Tongue (tissue), 2 donors: Measurements from ENCODE around the gene ST6GAL2. TPM values are rescaled to one million over a fixed set of nuclear protein-coding genes. Genes with fewer than 3 reads are reported as not detected.

Experiments
- DNase-seq: peaks from one replicate; pipeline ENCODE4 v3.0.0-alpha.2; 2015
- total RNA-seq: library from RNA; depleted of rRNA; stranded (reverse); fragments of >200 nt; gene quantifications from one replicate; pipeline ENCODE4 v1.2.3, GENCODE V29; 2014

The ST6GAL2 gene
- total RNA-seq, 1 donor from 2014 or later = 7.1 TPM

DNA sequence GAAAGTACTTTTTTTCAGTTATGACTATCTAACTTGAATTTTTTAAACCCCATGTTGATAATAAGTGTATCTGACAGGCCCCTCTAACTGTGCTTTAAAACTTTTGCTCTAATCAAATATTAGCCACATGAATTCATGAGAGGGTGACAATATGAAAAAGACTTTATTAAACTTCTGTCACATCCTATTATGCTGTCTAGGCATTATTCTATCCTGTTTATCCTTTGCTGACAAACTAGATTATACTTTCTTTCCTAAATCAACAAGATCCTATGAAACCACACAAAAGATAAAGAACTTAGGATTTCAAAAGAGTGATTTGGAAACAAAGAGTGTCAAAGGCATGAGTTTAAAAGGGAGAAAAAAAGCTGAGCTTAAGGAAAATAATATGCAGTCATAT, 57.8 kb downstream of the ST6GAL2 start:
- DNase-seq = no peak

DNA sequence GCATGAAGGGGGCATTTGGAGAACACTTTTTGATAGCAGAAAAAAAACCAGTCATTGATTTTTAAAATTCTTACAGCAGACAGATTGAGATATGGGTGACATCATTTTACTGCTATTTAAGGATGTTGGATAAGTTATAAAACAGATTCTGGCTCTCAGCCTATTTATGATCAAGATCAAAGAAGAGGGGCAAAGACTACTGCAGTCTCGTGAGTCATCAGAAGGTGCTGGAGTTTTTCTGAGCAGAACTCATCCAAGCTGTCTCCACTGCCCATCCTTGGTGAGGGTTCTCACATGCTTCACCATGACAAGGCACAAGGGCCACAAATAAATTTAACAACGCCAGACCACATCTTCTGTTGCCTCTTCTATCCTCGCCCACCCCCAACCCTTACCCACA, 58.8 kb downstream of the ST6GAL2 start:
- DNase-seq = no peak

- no peak for DNase-seq
These were observed 60.8 kb downstream of the ST6GAL2 start for GRCh38 chr2:106825161-106825560.

GRCh38 chr2:106816974-106817373, 69.0 kb downstream of the ST6GAL2 start:
- DNase-seq = no peak

DNA sequence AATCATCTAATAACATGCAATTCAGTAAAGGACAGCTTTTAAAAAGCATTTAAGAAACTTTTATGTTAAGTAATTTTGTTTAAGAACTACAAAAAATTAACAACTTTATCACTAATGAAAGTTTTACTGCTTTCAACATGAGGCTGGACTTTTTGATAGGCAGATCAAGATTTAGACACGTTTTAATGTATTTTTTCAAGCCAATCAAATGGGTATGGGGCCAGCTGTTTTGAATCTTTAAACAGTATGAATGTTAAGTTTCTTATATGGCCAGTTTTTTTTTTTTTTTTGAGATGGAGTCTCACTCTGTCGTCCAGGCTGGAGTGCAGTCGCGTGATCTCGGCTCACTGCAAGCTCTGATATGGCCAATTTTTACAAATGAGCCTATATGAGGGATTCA, 73.1 kb downstream of the ST6GAL2 start:
- DNase-seq = no peak

DNA sequence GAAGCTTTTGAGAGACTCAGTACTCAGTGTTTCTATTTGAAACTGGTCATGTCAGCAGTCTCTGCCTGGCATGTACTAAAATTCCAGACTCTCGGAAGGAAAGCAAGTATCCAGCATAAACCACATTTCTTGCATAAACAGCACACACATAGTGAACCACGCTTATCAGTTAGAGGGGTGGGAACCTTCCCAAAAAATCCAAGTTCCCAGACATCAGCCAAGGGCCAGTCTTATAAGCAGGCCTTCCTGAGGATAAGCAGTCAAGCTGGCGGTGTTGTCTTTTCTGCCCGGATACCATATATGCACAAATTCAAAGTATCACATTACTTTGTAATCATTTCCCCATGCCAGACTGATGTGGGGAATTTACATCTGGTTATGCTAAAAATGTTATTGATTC, 73.6 kb downstream of the ST6GAL2 start:
- DNase-seq = peak; percentile 54

- DNase-seq = no peak
These were observed 80.3 kb downstream of the ST6GAL2 start for GRCh38 chr2:106805716-106806115.

GRCh38 chr2:106804161-106804560, 81.8 kb downstream of the ST6GAL2 start:
- no peak for DNase-seq

GRCh38 chr2:106800976-106801655, 84.9 kb downstream of the ST6GAL2 start:
- DNase-seq = no peak

GRCh38 chr2:106800180-106800579, 85.8 kb downstream of the ST6GAL2 start:
- no peak for DNase-seq

DNA sequence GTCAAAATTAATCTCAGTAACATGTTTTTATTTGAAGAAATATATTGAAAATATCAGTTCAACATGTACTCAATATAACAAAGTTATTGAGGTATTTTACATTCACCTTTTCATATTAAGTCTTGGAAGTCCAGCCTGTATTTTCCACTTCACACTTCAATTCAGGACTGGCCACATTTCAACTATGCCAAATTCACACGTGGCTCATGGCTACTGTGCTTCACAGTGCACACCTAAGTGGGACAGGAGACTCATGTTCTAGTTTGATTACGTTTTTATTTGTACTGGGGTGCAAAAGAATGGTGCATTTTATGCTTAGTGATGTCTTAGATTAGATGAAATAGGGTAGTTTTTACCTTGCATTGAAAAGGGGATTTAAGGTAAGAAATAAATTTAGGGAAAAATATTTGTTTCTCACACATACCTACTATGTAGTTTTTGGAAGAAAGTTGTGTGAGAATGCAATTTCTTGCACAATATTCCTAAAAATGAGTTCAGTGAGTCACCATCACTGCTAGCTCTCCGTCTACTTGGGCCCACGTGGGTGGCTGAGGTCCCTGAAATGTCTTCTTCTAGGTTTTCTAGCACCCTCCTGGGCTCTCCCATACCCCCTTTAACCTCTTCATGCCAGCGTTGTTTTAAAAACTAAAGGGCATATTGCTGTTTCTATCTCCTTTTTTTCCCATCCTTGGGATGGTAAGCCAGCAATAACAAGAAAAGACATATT, 87.0 kb downstream of the ST6GAL2 start:
- DNase-seq = no peak

GRCh38 chr2:106797494-106797893, 88.5 kb downstream of the ST6GAL2 start:
- DNase-seq = no peak

DNA sequence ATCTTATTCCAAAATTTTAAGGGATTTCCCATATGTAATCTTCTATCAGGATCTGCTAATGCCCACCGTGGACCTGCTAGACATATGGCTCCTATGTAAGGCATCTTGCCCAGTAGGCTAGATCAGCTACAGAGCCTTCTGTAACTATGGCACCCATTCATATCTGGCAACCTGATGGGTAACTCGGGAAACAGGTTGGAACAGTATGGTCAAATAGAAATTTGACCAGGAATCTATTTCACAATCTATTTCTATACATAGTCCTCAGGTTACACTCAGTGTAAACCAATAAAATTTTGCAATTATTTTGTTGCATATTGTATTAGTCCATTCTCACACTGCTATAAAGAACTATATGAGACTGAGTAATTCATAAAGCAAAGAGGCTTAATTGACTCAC, 93.3 kb downstream of the ST6GAL2 start:
- DNase-seq = no peak

DNA sequence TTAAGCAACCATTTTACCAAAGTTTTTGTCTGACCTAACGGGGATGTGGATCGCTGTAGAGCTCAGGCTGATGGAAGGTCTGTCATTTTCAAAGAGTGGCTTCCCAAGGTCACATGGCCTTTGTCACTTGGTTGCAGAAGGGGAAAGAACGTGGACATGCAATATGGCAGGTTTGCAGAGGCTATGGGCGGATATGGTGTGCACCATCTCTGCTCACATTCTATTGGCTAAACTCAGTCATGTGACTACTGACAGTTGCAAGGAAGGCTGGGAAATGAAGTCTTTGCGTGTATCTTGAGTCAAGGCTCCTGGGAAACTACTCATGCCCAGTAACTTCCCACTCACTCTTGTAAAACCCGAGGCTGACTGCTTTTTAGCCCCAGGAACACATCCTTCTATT, 96.8 kb downstream of the ST6GAL2 start:
- DNase-seq = no peak

DNA sequence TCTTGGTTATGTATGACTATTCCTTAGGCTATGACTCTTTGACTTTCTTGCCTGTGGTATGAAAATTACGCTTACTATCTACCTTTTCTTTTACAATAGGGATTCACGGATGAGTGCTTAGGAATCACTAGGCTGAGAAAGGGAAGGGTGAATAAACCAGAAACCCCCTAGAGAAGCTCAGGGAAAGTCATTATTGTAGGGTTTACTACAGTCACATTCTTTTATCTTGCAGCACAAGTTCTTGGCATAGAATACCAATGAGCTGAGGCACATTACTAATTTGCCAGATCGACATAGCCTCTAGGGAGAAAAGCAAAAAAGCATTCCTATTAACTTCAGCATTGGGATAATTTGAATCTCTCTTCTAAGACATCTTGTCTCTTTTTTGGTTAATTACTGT, 103.3 kb downstream of the ST6GAL2 start:
- DNase-seq = no peak

GRCh38 chr2:106781196-106781595, 104.8 kb downstream of the ST6GAL2 start:
- DNase-seq = no peak

DNA sequence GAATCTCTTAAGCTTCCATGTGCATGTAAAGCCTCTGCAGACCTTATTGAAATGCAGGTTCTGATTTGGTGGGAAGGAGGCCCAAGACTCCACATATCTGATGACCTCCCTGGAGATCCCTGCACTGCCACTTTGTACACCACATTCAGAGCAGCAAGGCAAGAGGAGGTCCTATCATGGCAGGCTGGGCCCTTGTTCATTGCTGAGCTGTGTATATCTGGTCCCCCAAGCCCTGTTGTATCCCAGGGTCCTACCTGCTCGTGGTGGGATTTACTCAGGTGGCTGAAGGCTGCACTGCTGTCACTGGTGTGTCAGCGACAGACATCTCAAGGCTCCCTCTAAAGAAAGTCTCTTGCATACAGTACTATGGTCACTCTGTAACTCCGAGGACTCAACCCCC, 114.2 kb downstream of the ST6GAL2 start:
- DNase-seq = no peak

DNA sequence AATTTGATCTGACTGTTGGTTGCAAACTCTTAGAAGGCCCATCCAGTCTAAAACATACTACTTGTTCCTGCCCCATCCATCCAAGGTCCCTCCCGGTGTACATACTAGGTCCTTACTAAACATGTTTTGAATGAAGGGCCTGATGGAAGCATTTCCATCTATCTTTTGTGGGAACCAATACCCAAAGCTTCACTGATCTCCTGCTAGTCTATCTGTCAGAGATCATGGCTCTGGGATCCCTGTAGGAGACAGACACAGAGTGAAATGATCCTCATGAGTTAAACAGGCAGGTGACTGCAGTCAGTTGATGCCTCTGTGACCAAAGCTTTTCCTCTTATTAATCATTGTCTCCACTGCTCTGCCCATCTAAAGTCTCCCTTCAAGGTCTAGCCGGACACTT, 115.0 kb downstream of the ST6GAL2 start:
- no peak for DNase-seq

GRCh38 chr2:106764614-106765013, 121.4 kb downstream of the ST6GAL2 start:
- DNase-seq = no peak

GRCh38 chr2:106759966-106760365, 126.0 kb downstream of the ST6GAL2 start:
- DNase-seq = no peak

DNA sequence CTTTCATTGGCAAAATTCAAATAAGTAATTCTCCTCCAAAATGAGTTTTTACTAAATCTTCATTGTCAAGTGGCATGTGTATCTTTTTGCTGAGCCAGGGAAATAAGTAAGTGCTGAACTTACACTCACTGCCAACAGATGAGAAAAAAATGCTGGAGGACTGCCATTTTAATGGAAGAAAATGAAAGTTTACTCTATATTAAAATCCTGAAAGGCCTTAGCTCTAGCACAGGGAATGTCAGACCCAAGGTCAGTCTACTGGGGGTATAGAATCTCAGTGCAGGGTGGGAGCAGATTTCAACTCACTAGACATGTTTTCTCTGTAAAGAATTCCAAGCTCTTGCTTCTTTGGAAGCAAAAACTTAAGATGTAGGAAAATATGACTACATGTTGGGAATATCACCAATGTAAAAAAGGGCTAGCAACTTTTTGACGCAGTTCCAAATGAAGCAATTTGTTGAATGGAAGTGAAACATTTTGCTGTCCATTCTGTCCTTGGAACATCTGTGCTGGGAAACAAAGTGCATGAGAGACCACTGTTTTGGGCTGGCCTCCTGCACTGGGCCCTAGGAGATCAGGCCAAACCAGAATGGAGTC, 127.0 kb downstream of the ST6GAL2 start:
- DNase-seq = peak; percentile 62
